SK-N-SH (cell line): ENCODE measurements around the gene RMDN2. TPM values are rescaled to one million over a fixed set of nuclear protein-coding genes. Genes with fewer than 3 reads are reported as not detected.

Experiments
- CTCF ChIA-PET: fragments of 300-600, 350-600 bp; formaldehyde crosslinking; extraction: SDS; loops from one replicate; lab custom pipeline; 2021; lab: Yijun Ruan, JAX
- POLR2A ChIA-PET: fragments of 350-600 bp; sonication (Branson Sonifier 250); formaldehyde crosslinking; extraction: SDS; loops from one replicate; lab custom pipeline; 2020; ENCODE audit warnings: antibody characterized with exemption, inconsistent platforms; lab: Yijun Ruan, JAX
- DNase-seq: peaks from one replicate; pipeline ENCODE4 v3.0.0; 2012
- H2AFZ ChIP-seq: fragments of 200-600 bp; sonication (generic); 2 replicates; pipeline ENCODE4 v1.8.1; 2016; ENCODE audit warnings: antibody characterized with exemption, mild to moderate bottlenecking, low read depth
- H3F3A ChIP-seq: fragments of 200-600 bp; sonication (generic); replicated peaks from 2 replicates; pipeline ENCODE3; 2016; ENCODE audit warnings: antibody characterized with exemption, mild to moderate bottlenecking; ENCODE audit not compliant: insufficient read depth
- H3K27ac ChIP-seq, 2 experiments: fragments of 200-500 bp in 1 of 2; fragments of 200-600 bp in 1 of 2; sonication (Bioruptor generic) in 1 of 2; sonication (generic), shearing (Covaris generic) in 1 of 2; 2 replicates each; pipeline versions ENCODE4 v1.5.1 to v1.6.1; 2014 to 2016; ENCODE audit warnings: low read depth in 2 of 2, inconsistent platforms in 1 of 2, low read length in 1 of 2, mild to moderate bottlenecking in 1 of 2, mixed read lengths in 1 of 2
- H3K27me3 ChIP-seq: fragments of 200-600 bp; sonication (generic), shearing (Covaris generic); 2 replicates; pipeline ENCODE4 v1.6.1; 2016; ENCODE audit warnings: mixed run types; ENCODE audit not compliant: insufficient read depth
- H3K36me3 ChIP-seq, 2 experiments: fragments of 200-500 bp in 1 of 2; fragments of 200-600 bp in 1 of 2; sonication (Bioruptor generic) in 1 of 2; sonication (generic) in 1 of 2; replicated peaks in 1 of 2; 2 replicates each; pipeline versions ENCODE3 to v1.5.1; 2014 to 2016; ENCODE audit warnings: low read length in 1 of 2, mild to moderate bottlenecking in 1 of 2; ENCODE audit not compliant: insufficient read depth in 2 of 2, control insufficient read depth in 1 of 2
- H3K4me1 ChIP-seq, 2 experiments: fragments of 200-500 bp in 1 of 2; fragments of 200-600 bp in 1 of 2; sonication (Bioruptor generic) in 1 of 2; sonication (generic), shearing (Covaris generic) in 1 of 2; 2 replicates each; pipeline versions ENCODE4 v1.5.1 to v1.6.1; 2014 to 2016; ENCODE audit warnings: low read depth in 1 of 2, low read length in 1 of 2, mixed run types in 1 of 2; ENCODE audit not compliant: insufficient read depth in 2 of 2, control insufficient read depth in 1 of 2
- H3K4me2 ChIP-seq: fragments of 200-600 bp; sonication (generic), shearing (Covaris generic); 2 replicates; pipeline ENCODE4 v1.6.1; 2017; ENCODE audit warnings: mixed run types
- H3K4me3 ChIP-seq, 2 experiments: fragments of 200-500 bp in 1 of 2; fragments of 200-600 bp in 1 of 2; sonication (Bioruptor generic) in 1 of 2; sonication (generic), shearing (Covaris generic) in 1 of 2; 2 replicates each; pipeline versions ENCODE4 v1.5.1 to v1.8.1; 2014 to 2016; ENCODE audit warnings: low read depth in 2 of 2, inconsistent platforms in 1 of 2, low read length in 1 of 2, mild to moderate bottlenecking in 1 of 2, mixed read lengths in 1 of 2, moderate library complexity in 1 of 2
- H3K79me2 ChIP-seq: fragments of 200-600 bp; sonication (generic); 2 replicates; pipeline ENCODE4 v1.8.1; 2017; ENCODE audit warnings: mild to moderate bottlenecking; ENCODE audit not compliant: insufficient read depth
- H3K9ac ChIP-seq: fragments of 200-600 bp; sonication (generic); 2 replicates; pipeline ENCODE4 v1.6.1; 2017; ENCODE audit warnings: mixed run types
- H3K9me2 ChIP-seq: fragments of 200-600 bp; sonication (generic); 2 replicates; pipeline ENCODE4 v1.6.1; 2017; ENCODE audit warnings: mixed run types
- H3K9me3 ChIP-seq: fragments of 200-600 bp; sonication (generic); 2 replicates; pipeline ENCODE4 v1.6.1; 2017; ENCODE audit warnings: mixed run types, mild to moderate bottlenecking, moderate library complexity
- H4K20me1 ChIP-seq: fragments of 200-600 bp; sonication (generic); 2 replicates; pipeline ENCODE4 v1.6.1; 2017; ENCODE audit warnings: mild to moderate bottlenecking, mixed run types; ENCODE audit not compliant: insufficient read depth
- CTCF ChIP-seq: fragments of 200-600 bp; sonication (generic); IDR thresholded peaks from 2 replicates; pipeline ENCODE4 v1.6.1; 2017; ENCODE audit warnings: antibody characterized with exemption, mild to moderate bottlenecking, moderate library complexity
- EP300 ChIP-seq, 2 experiments: IDR thresholded peaks; 2 replicates each; pipeline versions ENCODE4 v1.4.0 to v1.6.1; 2012; ENCODE audit warnings: borderline replicate concordance in 1 of 2, low read depth in 1 of 2, low read length in 1 of 2
- EZH2phosphoT487 ChIP-seq: fragments of 200-600 bp; sonication (generic); IDR thresholded peaks from 2 replicates; pipeline ENCODE4 v1.6.1; 2017; ENCODE audit warnings: low read depth, mixed run types, mild to moderate bottlenecking, antibody characterized with exemption, moderate library complexity, borderline replicate concordance
- FOXJ3 ChIP-seq: sonication (generic); formaldehyde crosslinking; IDR thresholded peaks from 2 replicates; pipeline ENCODE4 v1.5.1; 2020; ENCODE audit warnings: mild to moderate bottlenecking, missing genetic modification reagents
- FOXM1 ChIP-seq: IDR thresholded peaks from 2 replicates; pipeline ENCODE4 v1.4.0; 2012; ENCODE audit warnings: low read depth, mild to moderate bottlenecking
- GABPA ChIP-seq: IDR thresholded peaks from 2 replicates; pipeline ENCODE4 v1.4.0; 2012; ENCODE audit warnings: low read depth, mild to moderate bottlenecking
- GATA2 ChIP-seq: sonication (generic); formaldehyde crosslinking; IDR thresholded peaks from 2 replicates; pipeline ENCODE4 v1.5.0; 2020; ENCODE audit warnings: mild to moderate bottlenecking, missing genetic modification reagents
- MEF2A ChIP-seq: IDR thresholded peaks from 2 replicates; pipeline ENCODE4 v1.4.0; 2012; ENCODE audit warnings: low read depth, borderline replicate concordance
- NFIC ChIP-seq: IDR thresholded peaks from 2 replicates; pipeline ENCODE4 v1.4.0; 2012; ENCODE audit warnings: borderline replicate concordance
- RCOR1 ChIP-seq: fragments of 150-350 bp; IDR thresholded peaks from 2 replicates; pipeline ENCODE4 v1.6.1; 2017; ENCODE audit warnings: antibody characterized with exemption, low read length
- REST ChIP-seq: IDR thresholded peaks from 2 replicates; pipeline ENCODE4 v1.6.1; 2012; ENCODE audit warnings: mild to moderate bottlenecking, low read depth, low read length, moderate library complexity
- RFX5 ChIP-seq: IDR thresholded peaks from 2 replicates; pipeline ENCODE4 v1.6.1; 2012; ENCODE audit warnings: mild to moderate bottlenecking, improper control_type of control experiment, low read length
- SIN3A ChIP-seq: IDR thresholded peaks from 2 replicates; pipeline ENCODE4 v1.6.1; 2012; ENCODE audit warnings: low read depth, mild to moderate bottlenecking, low read length, moderate library complexity, borderline replicate concordance
- SMC3 ChIP-seq: IDR thresholded peaks from 2 replicates; pipeline ENCODE4 v1.6.1; 2012; ENCODE audit warnings: low read depth, low read length, improper control_type of control experiment
- TAF1 ChIP-seq: IDR thresholded peaks from 2 replicates; pipeline ENCODE4 v1.6.1; 2012; ENCODE audit warnings: low read depth, mild to moderate bottlenecking, low read length, moderate library complexity, borderline replicate concordance
- TEAD4 ChIP-seq: IDR thresholded peaks from 2 replicates; pipeline ENCODE4 v1.4.0; 2012; ENCODE audit warnings: mild to moderate bottlenecking, borderline replicate concordance; ENCODE audit not compliant: insufficient read depth
- USF2 ChIP-seq: fragments of 150-350 bp; IDR thresholded peaks from 2 replicates; pipeline ENCODE4 v1.6.1; 2017; ENCODE audit warnings: antibody characterized with exemption, low read length, low read depth, borderline replicate concordance
- YY1 ChIP-seq: IDR thresholded peaks from 2 replicates; pipeline ENCODE4 v1.4.0; 2012; ENCODE audit warnings: low read depth, mild to moderate bottlenecking
- WGBS: methylation state at CpG from one replicate; pipeline ENCODE4 v1.1.6; 2017; ENCODE audit warnings: low lambda C conversion rate; 5-methylcytosine and 5-hydroxymethylcytosine counted together
- polyA plus RNA-seq, 3 experiments: library from polyadenylated mRNA; depleted of rRNA; stranded (reverse); fragments of >200 nt; gene quantifications; 2 replicates each; pipeline ENCODE4 v1.2.3, GENCODE V29; 2012

Gene RMDN2
- polyA plus RNA-seq, 1 of the 3 experiments (the other 2 are of a cell fraction): 7.3 TPM

GRCh38 chr2:37877457-37878315 lies 47.4 kb upstream of the RMDN2 start (continued):
- TF ChIP-seq RCOR1 (peak; percentile 51; the same call in 1 of the 2 replicates), NFIC (no peak), REST (no peak), FOXM1 (no peak)

- H3K4me3 ChIP-seq: no peak overlapping the region
Observed at GRCh38 chr2:37878536-37878935, 46.6 kb upstream of the RMDN2 start.

More at GRCh38 chr2:37878536-37878935, 46.6 kb upstream of the RMDN2 start:
- H3K4me1 ChIP-seq: peaks cover 0 to 16% of the 10 kb centered on the region in 2 experiments; a peak in 2 of 4 replicates
- 78% methylated on average over 3 of the region's 4 CpGs for WGBS
- H2AFZ ChIP-seq: no peak overlapping the region
- no peak overlapping the region for H3K4me2 ChIP-seq
- H3K9me3 ChIP-seq: no peaks in the 10 kb centered on the region
- no peaks in the 10 kb centered on the region for H3K79me2 ChIP-seq
- CTCF ChIA-PET: interaction anchor here (0.7 to 23.4 kb wide), 43 partner anchors 10 to 658 kb away, joined by 3 to 546 read pairs (median 12); partner anchors contain the start of genes CDC42EP3 and RMDN2
- TF ChIP-seq CTCF (no peak), SIN3A (no peak), YY1 (no peak), MEF2A (no peak), TAF1 (no peak), EZH2phosphoT487 (no peak), GABPA (no peak), RFX5 (no peak), NFIC (no peak), TEAD4 (no peak), EP300 (IDR thresholded peaks at IDR 0.05; ENCODE audit: borderline replicate concordance in 1 of 2, low read depth in 1 of 2, low read length in 1 of 2) (no peak), USF2 (no peak), SMC3 (no peak), GATA2 (no peak), FOXJ3 (no peak)
- no peaks in the 10 kb centered on the region for H3K36me3 ChIP-seq
- H3K9ac ChIP-seq: no peak overlapping the region
- H3F3A ChIP-seq: no peaks in the 10 kb centered on the region
- H4K20me1 ChIP-seq: no peaks in the 10 kb centered on the region
- no peaks in the 10 kb centered on the region for H3K27me3 ChIP-seq
- POLR2A ChIA-PET: no interaction called here
- no peak for DNase-seq
- H3K27ac ChIP-seq: no peak overlapping the region
- H3K9me2 ChIP-seq: no peaks in the 10 kb centered on the region
